GM19035 (cell line): ENCODE results near the gene ANKDD1A.
A peak's percentile ranks its signal among the peaks of the same experiment; 100 is the strongest.

Source experiments
- ATAC-seq: cut with Tn5 transposase; IDR thresholded peaks from one replicate; pipeline ENCODE4 v1.9.1; 2021; ENCODE audit not compliant: unreplicated experiment

ANKDD1A gene

DNA sequence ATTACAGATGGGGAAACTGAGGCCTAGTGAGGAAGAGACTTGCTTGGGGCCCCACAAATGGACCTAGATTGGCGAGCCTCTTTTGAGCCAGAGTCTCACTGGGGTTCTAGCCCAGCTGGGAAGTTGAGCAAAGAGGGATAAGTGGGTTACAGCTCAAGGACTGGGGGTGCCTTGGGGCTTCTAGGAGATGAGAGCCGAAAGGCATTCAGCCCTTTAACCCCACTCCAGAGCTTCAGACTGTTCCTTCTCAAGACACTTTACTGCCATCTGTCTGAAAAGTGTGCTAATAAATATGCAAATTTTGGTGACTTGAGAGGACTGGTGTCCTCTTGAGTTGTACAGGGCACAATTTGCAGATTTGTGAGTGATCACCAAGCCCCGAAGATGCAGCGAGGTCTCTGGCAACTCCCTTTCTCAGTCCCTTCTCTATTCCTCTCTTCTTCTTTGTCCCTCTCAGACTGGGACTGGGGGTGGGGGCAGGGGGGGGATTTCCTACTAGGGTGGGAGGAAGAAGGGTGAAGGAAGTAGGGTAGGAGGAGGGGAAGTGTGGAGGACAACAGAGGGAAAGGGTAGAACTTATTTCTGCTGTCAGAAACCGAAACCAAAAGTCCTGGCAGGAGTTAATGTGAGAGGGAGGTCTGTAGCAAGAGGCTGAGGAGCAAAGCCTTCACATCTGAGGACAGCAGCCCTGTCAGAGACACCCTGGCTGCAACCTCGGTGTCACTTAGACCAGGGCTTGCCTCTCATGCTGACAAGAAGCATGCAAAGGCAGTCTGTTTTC is 16.2 kb upstream of the ANKDD1A start:
- peak; percentile 29 for ATAC-seq

DNA sequence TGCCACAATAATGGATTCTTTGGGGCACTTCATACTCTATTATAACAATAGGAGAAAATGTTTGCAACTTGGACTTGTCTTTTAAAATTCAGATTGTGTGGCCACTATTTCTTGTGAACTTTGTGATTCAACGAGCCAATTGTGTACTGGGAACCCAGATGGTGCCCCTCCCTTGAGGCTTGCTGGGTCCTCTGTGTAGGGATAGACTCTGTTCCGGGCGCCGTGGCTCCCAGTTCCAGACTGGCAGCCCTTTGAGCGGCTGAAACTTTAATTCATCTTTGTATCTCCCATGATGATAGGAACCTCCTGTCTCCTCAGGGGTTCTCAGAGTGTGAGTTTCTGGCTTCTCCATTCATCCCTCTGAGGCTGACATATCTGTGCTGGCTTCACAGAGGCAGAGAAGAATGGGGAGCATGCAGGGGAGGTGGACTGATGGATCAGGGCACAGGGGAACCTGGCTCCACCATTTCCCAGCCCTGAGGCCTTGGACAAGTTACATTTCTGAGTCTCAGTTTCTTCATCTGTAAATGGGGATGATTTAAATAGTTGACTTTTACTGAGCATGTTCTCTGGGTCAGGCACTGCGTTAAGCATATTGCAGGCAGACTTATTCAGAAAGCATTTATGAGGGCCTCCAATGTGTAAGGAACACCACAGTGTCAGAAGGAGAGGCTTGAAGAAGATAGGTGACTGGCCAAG is 15.2 kb upstream of the ANKDD1A start:
- no peak for ATAC-seq

DNA sequence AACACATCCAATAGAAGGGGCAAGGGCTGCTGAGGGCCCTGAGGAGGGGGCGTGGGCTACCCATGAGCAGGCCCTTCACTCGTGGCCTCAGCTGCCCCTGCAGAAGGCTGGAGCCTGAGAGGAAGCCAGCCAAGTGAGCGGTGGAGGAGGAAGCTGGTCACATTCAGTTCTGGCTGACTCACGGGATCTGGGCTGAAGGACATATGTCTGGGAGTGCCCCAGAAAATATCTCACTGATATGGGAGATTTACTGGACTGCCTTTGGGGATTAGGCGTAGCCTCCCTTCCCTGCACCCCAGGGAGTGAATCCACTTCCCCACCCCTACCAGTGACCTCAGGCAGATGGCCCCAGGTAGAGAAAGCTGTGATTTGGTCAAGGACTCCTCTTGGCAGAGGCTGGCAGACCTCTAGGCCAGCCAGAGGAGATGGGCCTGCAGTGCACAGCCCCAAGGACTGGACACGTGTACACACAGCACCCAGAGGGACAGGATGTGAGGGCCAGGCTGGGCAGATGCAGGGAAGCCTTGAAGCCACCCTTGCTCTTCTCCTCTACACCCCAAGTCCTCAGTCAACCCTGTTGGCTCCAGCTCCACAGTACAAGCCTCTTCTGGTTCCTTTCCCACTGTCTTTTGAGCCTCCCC is 14.2 kb upstream of the ANKDD1A start:
- ATAC-seq, result no peak

DNA sequence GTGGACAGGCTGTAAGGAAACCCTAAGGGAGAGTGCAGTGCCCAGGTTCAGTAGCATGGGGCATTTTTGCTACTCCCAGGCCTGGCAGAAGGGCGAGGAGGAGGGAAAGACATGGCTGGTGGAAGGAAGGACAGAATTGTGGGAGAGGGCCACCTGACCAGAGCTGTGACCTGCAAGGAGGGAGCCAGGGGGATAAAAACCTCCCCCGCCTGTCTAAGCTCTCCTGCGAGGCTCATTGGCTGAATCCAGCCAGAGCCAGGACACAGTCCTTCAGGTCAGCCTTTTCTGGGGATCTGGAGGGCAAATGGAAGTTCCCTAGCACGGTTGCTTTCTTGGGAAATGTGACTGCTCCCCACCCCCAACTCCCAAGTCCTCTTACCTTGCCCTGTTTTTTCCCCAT is 13.3 kb upstream of the ANKDD1A start:
- ATAC-seq, result no peak

DNA sequence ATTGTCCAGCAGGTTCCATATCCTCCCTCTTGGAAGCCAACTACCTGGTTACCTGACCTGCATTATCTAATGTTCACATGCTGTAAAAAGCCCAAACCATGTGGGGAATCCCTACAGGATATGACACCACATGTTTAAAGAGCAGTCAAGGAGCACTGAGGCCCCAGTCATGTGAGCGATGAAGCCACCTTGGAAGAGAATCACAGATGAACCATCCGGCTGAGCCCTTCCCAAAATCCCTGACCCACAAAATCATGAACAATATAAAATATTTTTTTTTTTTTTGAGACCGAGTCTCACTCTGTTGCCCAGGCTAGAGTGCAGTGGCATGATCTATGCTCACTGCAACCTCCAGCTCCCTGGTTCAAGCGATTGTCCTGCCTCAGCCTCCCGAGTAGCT is 10.6 kb upstream of the ANKDD1A start:
- ATAC-seq, result no peak

DNA sequence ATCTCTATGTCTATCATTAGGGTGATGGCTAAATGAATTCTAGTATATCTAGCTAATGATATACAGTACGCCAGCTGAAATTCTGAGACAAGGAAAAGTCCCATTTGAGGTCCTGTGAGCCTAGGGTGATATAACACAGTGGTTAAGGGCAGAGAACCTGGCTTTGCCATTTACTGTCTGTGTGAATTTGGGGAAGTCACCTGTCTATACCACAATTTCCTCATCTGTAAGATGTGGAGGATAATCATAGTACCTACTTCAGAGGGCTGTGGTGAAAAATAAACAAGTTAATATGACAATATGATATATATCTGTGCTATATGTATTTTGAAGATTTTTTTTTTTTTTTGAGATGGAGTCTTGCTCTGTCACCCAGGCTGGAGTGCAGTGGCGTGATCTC is 9.8 kb upstream of the ANKDD1A start:
- no peak for ATAC-seq

DNA sequence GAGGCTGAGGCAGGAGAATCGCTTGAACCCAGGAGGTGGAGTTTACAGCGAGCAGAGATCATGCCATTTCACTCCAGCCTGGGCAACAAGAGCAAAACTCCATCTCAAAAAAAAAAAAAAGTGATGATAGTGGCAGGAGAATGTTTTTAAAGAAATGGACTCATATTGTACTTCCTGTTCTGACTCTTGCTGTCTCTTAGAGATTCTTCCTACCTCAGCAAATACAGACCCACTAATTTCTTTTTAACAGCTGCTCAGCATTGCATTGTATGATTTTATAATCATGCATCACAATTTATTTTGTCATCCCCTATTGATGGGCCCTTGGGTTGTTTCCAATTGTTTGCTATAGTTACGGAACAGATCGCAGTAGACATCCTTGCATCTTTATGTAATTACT is 8.8 kb upstream of the ANKDD1A start:
- ATAC-seq, result no peak

DNA sequence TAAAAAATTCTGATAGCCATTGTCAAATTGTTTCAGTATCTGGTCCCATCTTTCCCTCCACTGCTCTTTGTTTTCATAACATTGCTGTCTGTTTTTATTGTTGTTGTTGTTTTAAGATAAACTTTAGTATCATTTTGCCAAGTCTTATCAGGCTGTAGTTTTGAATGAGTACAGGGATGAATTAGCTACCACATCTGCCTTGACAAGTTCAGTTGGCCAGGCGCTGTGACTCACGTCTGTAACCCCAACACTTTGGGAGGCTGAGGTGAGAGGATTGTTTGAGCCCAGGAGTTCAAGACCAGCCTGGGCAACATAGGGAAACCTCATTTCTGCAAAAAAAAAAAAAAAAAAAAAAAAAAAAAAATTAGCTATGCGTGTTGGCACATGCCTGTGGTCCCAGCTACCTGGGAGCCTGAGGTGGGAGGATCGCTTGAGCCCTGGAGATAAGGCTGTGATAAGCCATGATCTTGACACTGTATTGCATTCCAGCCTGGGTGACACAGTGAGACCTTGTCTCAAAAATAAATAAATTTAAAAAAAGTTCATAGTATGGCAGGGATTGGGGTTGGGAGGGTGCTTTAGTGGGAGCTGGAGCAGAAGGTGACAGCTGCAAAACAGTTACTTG is 8.3 kb upstream of the ANKDD1A start:
- ATAC-seq, result no peak

DNA sequence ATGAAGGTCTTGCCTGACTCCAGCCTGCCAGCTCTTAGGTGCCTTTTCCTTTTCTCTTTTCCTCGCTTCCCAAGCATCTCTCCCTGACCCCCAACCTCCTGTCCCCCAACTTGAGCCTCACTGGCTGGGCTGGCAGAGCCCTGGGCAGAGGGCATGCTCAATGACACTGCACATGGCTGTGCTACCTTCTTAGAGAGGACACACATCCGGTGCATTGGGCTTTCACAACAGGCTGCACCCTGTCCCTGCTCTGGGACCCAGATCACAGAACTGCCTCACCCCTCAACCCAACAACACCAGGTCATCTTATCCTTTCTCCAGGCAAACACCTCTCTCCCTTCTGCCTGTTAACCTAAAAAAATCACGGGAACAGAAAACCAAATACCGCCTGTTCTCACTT is 7.5 kb upstream of the ANKDD1A start:
- no peak for ATAC-seq

DNA sequence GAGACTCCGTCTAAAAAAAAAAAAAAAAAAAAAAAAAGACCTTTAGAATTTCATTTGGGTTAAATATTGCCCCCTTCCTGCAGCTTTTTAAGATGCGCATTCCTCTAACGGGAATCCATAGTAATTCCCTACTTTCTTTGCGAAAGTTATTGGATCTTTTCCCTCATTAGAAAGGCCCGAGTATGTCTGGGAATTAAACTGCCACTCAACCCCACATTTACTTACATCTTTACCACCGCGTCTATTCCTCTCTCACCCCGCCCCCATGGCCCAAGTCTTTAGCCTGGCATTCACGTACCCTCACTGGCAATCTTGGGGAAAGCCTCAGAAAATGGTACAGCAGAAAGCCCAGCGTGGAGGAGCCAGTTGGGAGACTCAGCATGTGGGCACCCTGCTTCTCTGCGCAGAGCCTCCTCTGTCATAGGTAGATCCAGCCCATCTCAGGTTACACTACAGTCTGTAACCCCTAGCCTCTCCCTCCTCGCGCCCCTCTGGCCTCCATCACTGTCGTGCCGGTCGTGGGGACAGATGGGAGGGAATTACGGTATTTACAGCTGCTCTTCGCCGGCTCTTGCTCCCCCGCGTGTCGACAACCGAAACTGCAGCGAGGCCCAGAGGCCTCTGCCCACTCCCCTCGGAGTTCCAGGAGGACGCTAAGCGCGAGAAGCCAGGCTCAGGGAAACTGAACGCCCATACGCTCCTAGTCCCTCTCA is 6.4 kb upstream of the ANKDD1A start:
- ATAC-seq, result peak; percentile 58

DNA sequence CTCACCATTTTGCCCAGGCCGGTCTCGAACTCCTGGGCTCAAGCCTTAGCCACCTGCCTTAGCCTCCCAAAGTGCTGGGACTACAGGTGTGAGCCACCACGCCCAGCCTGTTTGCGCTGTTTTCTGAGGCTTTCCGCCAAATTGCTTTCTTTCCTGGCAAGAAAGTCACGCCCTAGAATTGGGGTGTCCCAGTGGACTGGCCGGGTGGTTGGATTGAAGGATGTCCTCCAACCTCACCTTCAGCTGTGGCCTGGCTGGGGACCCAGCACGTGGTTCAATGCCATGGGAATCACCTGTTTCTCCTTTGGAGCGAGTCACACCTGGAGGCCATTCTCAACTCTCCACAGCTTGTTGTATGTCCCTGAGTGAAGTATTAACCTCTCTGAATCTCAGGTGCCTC is 5.8 kb upstream of the ANKDD1A start:
- no peak for ATAC-seq

DNA sequence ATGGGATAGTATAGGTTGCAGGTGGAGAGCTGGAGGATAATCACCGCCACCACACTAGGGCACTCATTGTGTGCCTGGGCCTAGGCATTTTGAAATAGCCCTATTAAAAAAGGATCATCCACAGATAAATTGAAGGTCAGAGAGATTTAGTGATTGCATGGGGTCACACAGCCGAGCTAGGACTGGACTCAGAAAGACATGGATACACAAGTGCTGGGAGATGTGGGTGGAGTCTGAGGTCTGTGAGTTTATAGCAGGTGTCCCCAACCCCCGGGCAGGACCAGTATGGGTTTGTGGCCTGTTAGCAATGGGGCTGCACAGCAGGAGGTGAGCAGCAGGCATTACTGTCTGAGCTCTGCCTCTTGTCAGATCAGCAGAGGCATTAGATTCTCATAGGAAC is 5.3 kb upstream of the ANKDD1A start:
- no peak for ATAC-seq

DNA sequence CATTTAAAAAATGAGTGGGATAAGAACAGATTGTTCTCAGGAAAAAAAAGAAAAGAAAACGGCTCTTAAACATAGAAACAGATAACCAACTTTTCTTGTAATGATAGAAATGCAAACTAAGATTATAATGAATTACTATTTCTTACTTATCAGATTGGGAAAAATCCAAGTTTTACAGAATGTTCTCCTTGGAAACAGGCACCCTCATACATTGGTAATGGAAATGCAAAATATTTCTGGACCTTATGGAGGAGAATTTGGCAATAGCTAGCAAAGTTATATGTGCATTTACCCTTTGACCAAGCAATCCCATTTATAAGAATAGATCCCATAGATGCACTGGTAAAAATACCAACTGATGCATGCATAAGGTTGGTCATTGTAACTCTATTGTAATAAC is 3.7 kb upstream of the ANKDD1A start:
- no peak for ATAC-seq

DNA sequence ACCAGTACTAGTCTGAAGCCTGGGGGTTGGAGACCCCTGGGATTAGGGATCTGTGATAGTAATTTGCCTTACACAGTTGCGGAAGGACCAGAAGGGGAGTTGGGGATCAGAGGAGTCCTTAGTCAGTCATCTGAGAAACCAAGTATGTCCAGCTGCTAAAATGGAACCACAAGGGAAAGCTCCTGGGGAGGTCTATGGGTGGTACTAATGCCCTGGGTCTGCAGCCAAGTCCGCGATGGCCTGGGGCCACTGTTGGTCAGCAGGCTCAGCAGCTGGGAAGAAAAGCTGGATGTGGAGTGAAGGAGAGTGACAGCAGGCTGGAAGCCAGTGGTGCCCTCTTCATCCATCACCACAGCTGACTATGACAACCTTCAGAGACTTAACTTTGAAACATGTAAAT is 2.2 kb upstream of the ANKDD1A start:
- ATAC-seq, result no peak

DNA sequence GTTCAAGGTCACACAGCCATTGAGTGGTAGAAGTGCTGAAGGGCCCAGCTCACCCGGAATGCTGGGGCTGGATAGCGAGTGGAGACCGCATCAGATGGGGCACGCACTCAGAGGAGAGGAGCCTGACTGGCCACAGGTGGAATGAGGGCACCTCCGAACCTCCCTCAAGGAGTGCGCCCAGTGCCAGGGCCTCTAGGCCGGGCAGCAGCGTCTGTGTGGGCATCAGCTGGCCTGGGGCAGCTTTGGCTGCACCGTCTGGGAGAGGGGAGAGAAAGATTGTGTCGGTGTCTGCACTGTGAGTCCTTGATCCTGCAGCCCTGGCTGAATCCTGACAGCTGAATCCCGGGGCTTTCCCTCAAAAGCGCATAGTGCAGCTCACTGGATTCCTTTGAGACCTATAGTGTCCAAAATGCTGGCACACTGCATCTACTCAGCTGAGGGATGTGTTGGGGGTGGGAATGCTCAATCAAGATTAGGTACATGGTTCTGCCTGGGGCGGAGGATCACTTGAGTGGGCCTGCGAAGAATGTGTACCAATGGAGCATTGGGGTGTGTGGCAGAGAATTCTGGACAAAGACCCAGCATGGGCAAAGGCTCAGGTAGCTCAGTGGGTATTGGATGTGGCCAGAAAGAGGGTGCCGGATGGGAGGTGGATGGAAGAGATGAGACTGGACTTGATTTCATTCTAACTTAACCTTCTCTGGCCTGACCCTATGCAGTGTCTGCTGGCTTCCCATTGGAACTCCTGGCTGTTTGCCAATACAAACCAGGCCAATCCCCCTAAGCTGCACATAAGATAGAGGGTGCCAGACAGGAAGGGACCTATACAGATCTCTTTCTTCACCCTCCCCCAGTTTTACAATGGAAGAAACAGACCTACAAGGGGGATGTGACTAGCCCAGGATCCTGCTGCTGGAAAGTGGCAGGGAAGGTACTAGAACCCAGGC is 950 bp downstream of the ANKDD1A start:
- no peak for ATAC-seq

DNA sequence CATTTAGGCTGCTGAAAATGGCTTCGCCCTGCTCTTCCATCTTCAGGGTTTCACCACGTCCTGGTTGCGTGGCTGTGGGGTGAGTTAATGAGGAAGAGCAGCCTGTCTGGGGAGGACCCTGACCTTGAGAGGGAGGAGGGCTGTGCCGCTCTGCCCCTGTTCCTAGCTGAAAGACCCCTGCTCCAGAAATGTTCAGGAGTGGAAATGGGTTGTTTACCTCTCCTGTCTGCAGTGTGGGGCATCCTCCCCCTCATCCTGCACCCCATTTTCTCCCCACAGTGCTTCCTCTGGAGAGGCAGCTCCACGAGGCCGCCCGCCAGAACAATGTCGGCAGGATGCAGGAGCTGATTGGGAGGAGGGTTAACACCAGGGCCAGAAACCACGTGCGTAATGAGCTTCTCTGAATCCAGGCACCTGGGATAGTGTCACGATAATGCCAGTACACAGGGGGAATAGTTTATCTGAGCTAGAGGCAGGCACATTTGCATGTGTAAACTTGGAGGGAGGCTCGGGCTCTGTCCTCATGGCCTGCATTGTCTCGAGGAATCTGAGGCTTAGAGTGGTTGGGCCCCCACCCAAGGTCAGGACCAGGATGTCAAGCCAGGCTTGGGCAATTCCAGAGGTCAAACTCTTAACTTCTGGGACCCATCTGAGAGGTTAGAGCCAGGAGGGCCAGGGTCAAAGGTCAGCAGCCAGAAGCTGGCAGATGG is 4.0 kb downstream of the ANKDD1A start:
- no peak for ATAC-seq

DNA sequence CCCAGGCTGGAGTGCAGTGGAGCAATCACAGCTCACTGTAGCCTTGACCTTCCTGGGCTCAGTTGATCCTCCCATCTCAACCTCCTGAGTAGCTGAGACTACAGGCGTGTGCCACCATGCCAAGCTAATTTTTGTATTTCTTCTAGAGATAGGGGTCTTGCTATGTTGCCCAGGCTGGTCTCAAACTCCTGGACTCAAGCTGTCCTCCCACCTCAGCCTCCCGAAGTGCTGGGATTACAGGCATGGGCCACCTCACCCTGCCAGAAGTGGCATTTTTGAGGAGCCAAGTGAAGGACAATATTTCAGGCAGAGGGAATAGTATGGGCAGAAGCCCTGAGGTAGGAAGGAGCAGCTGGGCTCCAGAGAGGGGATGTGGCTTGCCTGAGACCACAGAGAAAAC is 4.7 kb downstream of the ANKDD1A start:
- ATAC-seq, result no peak

DNA sequence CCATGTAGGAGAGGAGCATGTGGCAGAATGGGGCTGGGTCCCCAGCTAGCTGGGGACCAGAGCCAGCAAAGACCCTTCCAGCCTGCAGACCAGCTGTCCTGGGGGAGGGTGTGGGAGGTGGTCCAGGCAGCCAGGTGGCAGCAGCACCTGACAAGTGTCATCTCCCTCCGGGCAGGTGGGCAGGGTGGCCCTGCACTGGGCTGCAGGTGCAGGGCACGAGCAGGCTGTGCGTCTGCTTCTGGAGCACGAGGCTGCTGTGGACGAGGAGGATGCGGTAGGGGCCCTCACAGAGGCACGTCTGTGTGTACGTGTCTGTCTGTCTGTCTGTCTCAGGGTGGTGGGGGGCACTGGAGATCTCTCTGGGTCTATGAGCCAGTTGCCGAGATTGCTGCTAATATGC is 5.5 kb downstream of the ANKDD1A start:
- no peak for ATAC-seq

DNA sequence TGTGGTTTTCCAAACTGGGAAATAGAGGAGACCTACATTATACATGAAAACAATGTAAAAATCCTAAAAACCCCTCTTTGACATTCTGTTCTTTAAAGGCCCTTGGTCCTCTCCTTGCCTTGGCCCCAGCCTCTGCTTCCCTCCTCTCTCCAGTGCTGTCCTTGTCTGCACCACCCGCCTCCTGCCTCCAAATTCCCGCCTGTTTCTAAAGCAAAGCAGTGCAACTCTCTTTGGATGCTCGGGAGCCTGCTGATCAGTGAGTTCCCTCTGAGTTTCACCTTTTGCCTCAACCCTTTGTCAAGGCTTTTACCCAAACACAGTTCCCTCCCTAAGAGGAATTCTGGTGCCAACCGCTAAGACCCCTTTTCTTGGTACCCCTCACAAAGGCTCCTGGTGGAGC is 8.0 kb downstream of the ANKDD1A start:
- ATAC-seq, result no peak
